ENCODE data around the gene ST6GALNAC4. TPM values are rescaled to one million over a fixed set of nuclear protein-coding genes. Genes with fewer than 3 reads are reported as not detected.
A peak's percentile ranks its signal among the peaks of the same experiment; 100 is the strongest.

ST6GALNAC4 gene, protein sequence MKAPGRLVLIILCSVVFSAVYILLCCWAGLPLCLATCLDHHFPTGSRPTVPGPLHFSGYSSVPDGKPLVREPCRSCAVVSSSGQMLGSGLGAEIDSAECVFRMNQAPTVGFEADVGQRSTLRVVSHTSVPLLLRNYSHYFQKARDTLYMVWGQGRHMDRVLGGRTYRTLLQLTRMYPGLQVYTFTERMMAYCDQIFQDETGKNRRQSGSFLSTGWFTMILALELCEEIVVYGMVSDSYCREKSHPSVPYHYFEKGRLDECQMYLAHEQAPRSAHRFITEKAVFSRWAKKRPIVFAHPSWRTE
- 31.8 and 33.0 TPM in 2 replicates for total RNA-seq

DNA sequence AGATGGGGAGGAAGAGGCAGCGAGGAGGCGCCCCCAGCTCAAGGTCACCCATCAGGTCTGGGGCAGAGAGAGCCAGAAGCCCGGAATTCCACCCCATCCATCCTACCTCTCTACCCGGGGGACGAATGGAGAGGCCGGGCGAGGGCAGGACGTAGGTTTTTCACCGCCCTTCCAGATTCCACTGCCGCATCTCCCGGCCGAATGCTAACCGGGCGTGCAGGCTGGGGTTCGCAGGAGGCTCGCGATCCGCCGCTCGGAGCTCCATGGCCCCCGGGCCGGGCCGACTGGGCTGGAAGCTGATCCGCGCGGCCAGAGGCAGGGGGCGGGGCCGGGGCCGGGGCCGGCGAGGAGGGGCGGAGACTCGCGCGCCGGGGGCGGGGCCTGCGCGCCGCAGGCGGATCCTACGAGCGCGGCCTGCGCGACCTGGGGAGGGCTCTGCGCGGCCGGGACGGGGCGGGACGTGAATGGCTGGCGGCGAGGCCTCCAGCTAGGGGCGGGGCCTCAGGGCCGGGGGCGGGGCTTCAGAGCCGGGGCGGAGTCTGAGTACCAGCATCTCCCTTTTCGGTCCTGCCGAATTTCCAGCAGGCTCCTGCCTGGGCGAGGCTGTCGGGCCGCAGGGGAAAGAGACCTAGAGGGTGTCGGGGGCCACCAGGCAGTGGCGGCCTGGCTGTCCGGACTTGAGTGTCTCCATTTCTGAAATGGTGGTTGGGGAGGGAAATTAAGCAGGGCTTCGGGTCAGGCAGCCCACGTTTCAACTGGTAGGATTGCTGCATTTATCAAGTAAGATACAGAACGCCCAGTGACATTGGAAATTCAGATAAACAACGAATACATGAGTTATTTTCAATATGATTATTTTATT lies at the start of gene ST6GALNAC4:
ST6GALNAC4 (minus strand) TSS at position 322 of the 862 bp plus-strand sequence. CDS start 622 bp downstream, outside the sequence.
- DNase-seq (ENCODE audit: low read depth): peak; percentile 49

DNA sequence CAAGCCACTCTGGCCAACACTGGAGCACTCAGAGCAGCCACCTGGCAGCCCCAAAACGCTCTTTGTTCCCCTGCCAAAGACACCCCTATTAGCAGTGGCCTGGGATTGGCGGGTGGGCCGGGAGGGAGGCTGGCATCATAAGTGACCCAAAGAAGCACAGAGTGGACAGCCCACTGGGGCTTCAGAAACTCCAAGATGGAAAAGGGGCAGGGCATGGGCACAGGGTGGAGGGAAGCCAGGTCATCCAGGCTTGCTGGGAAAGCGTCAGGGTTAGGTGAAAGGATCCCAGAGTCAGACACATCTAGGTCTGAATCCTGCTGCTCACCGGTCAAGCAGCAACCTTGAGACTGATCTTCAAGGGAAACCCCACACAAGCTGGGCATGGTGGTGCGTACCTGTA lies 49.1 kb upstream of the ST6GALNAC4 start:
- no peak for DNase-seq (ENCODE audit: low read depth)

DNA sequence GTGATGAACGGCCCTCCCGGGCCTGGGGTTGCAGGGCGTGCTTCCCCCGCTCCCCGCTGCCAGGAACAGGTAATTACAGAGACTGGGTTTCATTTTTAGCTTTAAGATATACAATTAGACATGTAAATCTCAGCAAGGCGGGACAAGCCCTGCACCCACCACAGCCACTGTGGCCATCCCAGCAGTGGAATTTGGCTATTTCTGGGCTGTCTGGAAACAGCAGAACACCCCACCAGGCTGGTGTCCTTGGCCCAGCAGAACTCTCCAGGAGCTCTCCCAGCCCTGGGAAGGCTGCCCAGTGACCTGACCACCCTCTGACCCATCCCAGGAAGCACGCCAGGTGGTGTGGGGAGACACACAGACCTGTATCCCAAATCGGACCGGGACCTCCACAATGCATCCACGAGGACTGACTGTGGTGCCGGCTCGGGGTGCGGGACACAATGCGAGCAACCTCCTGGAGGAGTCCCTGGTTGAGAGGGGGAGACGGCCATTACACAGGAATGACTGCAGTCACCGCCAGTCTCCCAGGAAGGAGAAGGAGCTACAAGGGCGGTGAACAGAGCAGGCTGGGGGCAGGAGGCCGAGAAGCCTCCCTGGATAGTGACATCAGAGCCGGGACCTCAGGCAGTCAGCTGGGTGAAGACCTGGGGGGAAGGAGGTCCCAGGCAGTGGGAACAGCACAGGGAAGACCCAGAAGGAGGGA lies 46.7 kb upstream of the ST6GALNAC4 start:
- DNase-seq (ENCODE audit: low read depth): no peak

DNA sequence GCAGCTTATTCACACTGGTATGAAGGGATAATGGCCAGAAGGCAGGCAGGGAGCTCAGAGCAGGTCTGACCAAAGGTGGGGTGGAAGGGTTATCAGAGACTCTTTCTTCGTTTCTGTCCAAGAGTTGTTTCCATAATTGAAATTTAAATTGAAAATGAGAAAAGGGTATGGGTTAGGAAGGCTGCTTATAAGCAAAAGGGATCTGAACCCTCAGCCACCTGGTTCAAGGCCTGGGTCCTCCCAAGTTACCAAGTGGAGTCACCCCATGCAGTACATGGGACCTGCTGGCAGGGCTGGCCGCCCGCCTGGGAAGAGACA lies 46.2 kb upstream of the ST6GALNAC4 start:
- no peak for DNase-seq (ENCODE audit: low read depth)

DNA sequence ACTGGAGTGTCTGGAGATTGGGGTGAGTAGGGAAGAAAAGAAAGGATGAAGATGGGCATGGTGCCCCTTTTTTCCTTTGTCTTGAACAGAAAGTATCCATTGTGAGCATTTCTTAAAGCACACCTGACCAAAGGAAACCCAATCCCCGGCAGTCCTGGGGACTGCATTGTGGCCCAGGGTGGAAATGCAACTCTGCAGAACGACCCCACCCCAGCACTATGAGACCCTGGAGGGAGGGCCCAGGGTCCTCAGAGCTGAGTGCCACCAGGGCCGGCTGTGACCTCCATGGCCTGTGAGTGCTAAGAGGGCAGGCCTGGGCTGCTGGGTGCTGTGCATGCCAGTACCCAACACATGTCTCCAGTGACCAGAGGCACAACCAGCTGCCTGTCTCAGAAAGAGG lies 45.4 kb upstream of the ST6GALNAC4 start:
- no peak for DNase-seq (ENCODE audit: low read depth)

DNA sequence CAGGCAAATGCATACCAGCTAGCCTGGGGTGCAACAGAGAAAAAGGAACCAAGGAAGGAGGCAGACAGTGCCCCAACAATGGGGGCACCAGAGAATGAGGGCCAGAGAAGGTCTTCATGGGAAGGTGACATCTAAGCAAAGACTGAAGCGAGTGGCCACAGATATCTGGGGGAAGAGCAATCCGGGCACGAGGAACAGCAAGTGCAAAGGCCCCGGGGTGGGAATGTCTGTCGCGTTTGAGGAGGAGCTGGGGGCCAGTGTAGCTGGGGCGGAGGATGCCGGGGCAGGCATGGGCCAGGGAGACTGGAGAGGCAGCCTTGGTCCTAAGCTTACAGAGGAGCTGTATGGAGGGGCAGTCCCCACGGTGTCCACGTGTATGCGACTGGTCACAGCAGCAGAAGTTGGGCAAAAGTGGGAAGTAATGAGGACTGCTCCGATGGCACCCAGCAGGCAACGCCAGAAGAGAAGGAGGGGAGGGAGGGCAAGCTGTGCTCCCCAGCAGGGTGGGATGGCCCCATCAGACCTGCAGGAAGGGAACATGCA lies 44.8 kb upstream of the ST6GALNAC4 start:
- DNase-seq (ENCODE audit: low read depth): no peak

DNA sequence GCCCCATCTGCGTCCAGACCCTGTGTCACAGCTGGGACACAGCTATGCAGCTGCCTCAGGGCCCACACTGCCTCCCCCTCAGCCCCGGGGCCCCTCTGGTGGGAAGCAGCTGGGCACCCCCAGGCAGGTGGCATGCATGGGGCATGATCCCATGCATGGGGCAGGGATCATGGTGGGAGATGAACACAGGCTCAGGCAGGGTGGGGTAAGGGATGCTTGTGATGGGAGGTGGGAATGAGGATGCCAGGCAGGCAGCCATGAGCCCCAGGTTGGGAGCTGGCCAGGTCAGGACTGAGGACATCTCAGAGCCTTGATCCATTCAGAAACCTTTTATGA lies 44.3 kb upstream of the ST6GALNAC4 start:
- DNase-seq (ENCODE audit: low read depth): no peak

DNA sequence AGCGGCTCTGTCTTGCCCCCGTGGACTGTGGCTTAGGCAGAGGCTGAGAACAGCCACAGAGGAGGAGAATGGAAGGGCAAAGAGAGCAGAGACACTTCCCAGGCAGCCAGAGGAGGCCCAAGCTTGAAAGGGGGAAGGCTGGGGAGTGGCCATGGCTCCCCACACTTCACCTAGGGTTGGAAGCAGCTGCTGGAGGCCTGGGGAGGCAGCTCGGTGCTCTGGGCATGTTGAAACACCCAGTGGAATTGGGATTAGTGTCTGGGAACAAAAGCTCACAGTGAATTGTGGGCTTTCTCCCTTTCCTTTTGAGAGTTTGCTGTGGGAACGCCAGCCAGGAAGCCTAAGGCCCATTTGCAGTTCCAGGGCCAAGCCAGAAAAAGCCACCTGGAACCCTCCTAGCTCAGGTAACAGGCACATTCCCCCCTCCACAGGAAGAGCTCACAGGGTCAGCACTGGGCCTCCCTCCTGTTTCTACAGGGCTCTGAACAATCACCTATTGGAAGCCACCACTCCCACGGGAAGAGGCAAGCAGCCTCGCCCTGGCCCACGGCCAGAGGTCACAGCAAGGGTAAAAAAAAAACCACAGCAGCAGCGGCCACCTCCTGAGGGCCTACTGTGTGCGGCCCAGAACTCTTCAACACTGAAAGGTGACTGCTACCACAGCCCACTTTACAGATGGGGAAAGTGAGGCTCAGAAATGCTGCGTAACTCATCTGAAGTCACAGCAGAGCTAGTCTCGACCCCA lies 43.7 kb upstream of the ST6GALNAC4 start:
- no peak for DNase-seq (ENCODE audit: low read depth)

DNA sequence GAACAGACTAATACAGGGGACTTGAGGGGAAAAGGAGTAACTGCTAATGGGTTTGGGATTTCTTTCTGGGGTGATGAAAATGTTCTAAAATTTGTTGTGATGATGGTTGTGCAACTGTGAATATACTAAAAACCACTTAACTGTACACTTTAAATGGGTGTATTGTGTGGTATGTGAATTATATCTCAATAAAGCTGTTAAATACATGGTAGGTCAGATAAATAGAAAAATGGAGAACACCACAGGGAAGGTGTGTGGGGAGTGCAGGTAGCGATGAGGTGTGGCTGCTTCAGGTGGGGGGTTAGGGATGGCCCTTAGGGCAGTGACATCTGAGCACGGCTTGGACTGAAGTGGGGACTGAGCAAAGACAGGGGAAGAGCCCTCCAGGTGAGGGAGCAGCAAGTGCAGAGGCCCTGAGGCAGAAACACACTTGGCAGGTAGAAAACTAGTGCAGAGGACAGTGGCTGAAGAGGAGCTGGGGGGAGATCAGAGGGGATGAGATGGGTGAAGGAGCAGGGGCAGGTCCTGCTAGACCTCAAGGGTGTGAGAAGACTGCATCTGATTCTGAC lies 43.1 kb upstream of the ST6GALNAC4 start:
- DNase-seq (ENCODE audit: low read depth): no peak

DNA sequence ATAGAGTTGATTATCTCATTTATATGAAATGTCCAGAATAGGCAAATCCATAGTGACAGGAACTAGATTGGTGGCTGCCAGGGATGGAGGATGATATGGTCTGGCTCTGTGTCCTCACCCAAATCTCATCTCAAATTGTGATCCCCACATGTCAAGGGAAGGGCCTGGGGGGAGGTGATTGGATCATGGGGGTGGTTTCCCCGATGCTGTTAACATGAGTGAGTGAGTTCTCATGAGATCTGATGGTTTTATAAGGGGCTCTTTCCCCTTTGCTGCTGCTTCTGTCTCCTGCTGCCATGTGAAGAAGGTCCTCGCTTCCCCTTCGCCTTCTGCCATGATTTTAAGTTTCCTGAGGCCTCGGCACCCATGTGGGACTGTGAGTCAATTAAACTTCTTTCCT lies 42.6 kb upstream of the ST6GALNAC4 start:
- DNase-seq (ENCODE audit: low read depth): no peak

DNA sequence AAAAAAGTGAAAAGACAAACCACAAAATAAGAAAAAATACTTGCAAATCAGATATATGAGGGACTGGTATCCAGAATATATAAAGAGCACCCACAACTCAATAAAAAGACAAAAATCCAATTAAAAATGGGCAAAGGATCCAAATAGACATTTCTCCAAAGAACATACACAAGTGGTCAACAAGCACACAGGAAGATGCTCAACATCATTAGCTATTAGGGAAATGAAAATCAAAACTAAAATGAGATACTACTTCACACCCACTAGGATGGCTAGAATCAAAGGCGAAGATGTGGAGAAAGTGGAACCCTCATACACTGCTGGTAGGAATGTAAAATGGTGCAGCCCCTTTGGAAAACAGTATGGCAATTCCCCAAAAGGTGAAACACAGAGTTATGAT lies 41.9 kb upstream of the ST6GALNAC4 start:
- DNase-seq (ENCODE audit: low read depth): no peak

DNA sequence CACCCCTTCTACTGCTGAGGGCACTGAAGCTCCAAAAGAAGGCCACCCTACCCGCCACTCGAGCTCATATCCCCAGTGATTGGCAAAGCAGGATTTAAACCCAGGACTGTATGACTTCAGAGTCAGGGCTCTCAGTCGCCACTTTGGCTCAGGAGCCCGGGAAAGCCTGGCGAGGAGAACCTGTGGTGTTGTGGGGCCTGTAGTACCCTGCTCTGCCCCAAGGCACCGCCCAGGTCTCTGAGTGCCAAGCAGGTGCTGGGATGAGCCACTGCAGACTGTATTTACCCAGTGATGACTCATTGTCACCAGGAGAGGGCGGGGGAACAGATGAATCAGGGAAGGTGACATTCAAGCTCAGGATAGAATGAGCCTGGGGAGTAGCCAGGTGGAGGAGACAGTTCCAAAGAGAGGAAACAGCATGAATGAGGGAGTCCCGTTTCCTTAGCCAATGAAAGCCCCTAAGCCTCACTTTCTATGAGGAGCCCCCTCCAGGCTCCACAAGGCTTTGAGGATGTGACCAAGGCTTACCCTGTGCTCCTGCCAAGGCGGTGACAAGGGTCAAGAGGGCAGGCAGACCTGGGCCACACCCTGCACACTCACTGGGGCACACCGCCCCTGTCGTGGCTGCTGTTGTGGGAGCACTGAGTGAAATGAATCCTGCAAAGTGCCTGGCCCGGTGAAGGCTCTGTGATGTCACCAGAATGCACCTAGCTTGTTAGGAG lies 38.6 kb upstream of the ST6GALNAC4 start:
- peak; percentile 79 for DNase-seq (ENCODE audit: low read depth)

DNA sequence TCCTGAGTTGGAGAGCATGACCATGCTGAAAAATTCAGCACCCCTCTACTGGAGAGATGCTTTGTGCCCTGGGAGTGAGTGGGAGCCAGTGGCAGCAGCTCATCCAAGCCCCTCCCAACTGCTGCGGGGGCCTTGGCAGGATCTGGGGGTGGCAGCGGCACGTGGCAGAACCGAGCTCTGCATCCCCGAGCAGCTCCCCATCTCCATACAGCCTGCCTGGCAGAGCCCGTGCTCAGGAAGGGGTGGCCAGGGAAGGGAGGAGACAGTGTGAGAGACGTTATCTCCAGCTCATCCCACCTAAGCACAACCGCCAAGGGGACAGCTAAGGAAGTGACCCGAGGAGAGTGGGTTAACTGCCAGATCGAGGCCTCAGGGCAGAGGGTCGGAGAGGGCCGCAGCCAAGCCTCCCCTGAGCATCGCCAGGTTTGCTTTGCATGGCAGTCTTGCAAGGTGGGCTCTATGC lies 38.0 kb upstream of the ST6GALNAC4 start:
- no peak for DNase-seq (ENCODE audit: low read depth)

DNA sequence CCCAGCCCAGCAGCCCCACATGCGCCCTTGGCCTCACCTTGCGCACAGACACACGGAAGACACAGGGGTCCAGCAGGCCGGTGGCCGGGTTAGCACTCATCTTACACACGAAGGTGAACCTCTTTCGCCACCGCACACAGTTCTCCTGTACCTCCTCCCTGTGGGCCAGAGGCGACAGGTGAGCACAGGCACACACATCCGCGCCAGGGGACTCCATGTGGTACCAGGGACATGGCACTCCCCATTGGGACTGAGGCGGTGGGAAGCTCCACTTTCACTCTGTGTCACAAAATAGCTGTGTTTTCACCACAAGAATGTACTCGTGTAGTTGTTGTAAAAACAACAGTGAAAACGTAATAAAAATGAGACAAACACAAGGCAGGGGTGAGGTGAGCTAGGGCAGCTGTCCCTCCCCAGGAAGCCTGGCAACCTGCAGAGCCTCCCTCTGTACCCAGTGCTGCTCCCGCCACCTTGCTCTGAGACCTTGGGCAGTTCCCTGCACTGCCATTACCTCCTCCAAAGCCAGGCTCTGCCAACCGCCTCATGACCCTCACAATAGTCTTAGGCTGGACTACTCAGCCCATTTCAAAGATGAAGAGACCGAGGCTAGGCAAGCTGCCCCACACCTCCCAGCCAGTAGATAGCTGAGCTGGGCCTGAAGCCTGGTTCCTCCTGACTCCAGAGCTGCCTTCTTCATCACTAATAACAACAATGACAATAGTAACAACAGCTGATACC lies 37.1 kb upstream of the ST6GALNAC4 start:
- DNase-seq (ENCODE audit: low read depth): no peak

DNA sequence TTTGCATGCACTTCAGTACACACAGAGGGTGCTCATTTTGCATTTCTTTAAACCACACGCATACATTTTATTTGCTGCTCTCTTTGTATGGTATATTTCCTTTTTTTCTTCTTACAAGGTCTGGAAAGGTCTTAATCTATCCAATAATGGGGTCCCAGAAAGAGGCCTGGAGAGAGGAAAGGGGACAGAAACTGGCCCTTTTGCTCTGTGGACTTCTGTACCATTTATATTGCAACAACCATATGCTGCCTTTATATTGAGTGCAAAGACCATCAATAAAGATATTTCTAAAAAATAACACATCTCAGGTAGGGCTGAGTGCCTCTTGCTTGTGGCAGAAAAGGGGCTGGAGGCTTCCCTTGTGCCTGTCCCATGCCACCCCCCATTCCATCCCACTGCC lies 36.3 kb upstream of the ST6GALNAC4 start:
- no peak for DNase-seq (ENCODE audit: low read depth)

DNA sequence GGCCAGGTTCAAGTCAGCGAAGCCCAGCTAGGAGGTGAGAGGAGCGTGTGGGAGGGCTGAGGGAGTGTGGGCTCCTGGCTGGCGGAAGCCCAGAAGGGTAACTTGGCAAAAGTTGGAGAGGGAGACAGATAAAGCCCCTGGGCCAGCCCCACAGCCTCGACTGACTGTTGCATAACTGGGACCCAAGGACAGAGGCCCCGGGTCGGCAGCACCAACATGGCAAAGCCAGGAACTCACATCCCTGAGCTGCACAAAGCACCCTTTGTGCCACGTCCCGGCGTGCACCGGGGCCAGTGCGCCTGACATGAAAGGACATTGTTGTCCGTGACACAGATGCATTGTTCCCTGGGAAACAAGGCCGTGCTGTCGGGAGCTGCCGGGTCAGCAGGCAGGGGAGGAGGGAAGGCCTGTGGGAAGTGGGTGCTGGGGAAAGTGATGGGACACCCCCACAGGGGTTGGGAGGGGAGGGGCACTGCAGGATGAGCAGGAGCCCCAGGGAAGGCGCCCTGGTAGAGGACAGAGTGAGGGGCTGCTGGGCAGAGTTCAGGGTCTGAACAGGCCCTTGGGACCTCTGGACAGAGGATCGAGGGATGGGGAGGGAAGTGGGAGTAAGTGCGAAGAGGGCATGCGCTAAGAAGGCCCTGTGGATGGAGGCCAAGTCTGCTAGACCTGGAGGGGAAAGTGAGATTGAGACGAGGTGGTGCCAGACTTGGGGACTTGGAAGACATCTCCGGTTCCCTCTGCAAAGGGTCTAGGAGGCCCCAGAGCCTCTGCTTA lies 33.9 kb upstream of the ST6GALNAC4 start:
- DNase-seq (ENCODE audit: low read depth): no peak

DNA sequence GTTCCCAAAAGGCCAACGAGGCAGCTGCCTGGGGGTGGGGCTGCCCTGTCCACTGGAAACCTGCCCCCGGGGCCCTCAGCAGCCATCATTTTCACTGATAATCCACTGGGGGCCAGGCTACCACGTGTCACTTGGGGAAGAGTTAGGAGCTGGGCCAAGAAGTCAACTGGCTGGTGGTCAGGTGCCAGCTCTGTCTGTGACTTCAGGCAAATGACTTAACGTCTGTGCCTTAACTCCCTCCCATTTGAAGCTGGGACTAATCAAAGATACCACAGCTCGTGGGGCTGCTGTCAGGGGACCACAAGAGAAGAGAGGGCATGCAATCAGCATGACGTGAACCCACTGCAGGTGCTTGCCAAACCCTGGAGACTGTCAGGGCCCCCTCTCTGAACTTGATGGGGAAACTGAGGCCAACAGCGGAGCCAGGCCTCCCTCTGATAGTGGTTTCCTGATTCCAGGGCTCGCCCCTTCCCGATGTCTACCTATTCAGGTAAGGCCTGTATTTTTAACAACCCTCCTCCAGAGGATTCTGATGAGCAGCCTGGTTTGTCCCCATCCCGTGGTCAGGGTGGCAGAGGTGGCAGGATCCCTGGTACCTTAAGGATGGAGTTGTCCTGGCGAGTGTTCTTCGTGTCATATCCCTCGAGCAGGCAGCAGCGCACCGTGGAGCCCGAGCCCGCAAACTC lies 33.1 kb upstream of the ST6GALNAC4 start:
- no peak for DNase-seq (ENCODE audit: low read depth)

Measured in renal cortical epithelial cell (primary cell).